ENCODE results near the gene PGM3.

- TF ChIP-seq, protein P1, sequence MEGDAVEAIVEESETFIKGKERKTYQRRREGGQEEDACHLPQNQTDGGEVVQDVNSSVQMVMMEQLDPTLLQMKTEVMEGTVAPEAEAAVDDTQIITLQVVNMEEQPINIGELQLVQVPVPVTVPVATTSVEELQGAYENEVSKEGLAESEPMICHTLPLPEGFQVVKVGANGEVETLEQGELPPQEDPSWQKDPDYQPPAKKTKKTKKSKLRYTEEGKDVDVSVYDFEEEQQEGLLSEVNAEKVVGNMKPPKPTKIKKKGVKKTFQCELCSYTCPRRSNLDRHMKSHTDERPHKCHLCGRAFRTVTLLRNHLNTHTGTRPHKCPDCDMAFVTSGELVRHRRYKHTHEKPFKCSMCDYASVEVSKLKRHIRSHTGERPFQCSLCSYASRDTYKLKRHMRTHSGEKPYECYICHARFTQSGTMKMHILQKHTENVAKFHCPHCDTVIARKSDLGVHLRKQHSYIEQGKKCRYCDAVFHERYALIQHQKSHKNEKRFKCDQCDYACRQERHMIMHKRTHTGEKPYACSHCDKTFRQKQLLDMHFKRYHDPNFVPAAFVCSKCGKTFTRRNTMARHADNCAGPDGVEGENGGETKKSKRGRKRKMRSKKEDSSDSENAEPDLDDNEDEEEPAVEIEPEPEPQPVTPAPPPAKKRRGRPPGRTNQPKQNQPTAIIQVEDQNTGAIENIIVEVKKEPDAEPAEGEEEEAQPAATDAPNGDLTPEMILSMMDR (IDR thresholded peaks at IDR 0.05; ENCODE audit: low read depth, low read length, poor library complexity, severe bottlenecking) = no peak
- TF ChIP-seq EZH2phosphoT487 (IDR thresholded peaks at IDR 0.05; ENCODE audit: borderline replicate concordance, low read length) = no peak
Observed at GRCh38 chr6:83167726-83168278, 25.3 kb downstream of the PGM3 start.

Measured in DOHH2 (cell line).